PFSK-1 (cell line): ENCODE data around the gene GNA14.

ENCODE experiments used
- POLR2AphosphoS5 ChIP-seq: IDR thresholded peaks from 2 replicates; pipeline ENCODE4 v1.6.1; 2012; ENCODE audit warnings: low read depth, mild to moderate bottlenecking, control low read depth, low read length, moderate library complexity
- SIN3A ChIP-seq: IDR thresholded peaks from 2 replicates; pipeline ENCODE4 v1.6.1; 2012; ENCODE audit warnings: mild to moderate bottlenecking, low read length, moderate library complexity, borderline replicate concordance; ENCODE audit not compliant: insufficient read depth
- TAF1 ChIP-seq: IDR thresholded peaks from 2 replicates; pipeline ENCODE4 v1.6.1; 2012; ENCODE audit warnings: low read length, control low read depth, borderline replicate concordance; ENCODE audit not compliant: insufficient read depth
- TF ChIP-seq, protein P1 (sequence below), 2 experiments: IDR thresholded peaks; 2 replicates each; pipeline versions ENCODE4 v1.6.1 to v1.8.0; 2011 to 2012; ENCODE audit warnings: low read depth in 2 of 2, low read length in 2 of 2, control low read depth in 1 of 2, inconsistent platforms in 1 of 2, mild to moderate bottlenecking in 1 of 2, moderate library complexity in 1 of 2; ENCODE audit not compliant: insufficient read depth in 1 of 2

DNA sequence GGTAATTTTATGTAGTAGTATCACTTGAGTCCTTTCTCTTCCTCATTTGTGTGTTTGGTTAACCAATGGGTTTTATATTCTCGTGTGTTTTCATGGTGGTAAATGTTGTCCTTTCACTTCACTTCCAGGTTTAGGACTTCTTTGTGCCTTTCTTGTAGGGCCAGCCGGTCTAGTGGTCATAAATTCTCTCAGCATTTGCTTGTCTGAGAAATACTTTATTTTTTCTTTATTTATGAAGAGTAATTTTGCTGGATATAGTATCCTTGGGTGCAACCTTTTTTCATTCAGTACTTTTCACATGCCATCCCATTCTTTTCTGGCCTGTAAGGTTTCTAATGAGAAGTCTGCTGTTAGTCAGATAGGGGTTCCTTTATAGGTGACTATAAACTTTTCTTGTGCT is 107.1 kb downstream of the GNA14 start:
- no peak for TF ChIP-seq TAF1
- no peak for TF ChIP-seq POLR2AphosphoS5
- no peak for TF ChIP-seq SIN3A
- TF ChIP-seq, protein P1, sequence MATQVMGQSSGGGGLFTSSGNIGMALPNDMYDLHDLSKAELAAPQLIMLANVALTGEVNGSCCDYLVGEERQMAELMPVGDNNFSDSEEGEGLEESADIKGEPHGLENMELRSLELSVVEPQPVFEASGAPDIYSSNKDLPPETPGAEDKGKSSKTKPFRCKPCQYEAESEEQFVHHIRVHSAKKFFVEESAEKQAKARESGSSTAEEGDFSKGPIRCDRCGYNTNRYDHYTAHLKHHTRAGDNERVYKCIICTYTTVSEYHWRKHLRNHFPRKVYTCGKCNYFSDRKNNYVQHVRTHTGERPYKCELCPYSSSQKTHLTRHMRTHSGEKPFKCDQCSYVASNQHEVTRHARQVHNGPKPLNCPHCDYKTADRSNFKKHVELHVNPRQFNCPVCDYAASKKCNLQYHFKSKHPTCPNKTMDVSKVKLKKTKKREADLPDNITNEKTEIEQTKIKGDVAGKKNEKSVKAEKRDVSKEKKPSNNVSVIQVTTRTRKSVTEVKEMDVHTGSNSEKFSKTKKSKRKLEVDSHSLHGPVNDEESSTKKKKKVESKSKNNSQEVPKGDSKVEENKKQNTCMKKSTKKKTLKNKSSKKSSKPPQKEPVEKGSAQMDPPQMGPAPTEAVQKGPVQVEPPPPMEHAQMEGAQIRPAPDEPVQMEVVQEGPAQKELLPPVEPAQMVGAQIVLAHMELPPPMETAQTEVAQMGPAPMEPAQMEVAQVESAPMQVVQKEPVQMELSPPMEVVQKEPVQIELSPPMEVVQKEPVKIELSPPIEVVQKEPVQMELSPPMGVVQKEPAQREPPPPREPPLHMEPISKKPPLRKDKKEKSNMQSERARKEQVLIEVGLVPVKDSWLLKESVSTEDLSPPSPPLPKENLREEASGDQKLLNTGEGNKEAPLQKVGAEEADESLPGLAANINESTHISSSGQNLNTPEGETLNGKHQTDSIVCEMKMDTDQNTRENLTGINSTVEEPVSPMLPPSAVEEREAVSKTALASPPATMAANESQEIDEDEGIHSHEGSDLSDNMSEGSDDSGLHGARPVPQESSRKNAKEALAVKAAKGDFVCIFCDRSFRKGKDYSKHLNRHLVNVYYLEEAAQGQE (IDR thresholded peaks at IDR 0.05; ENCODE audit: insufficient read depth in 1 of 2, low read depth in 2 of 2, low read length in 2 of 2), result no peak
